Embryonic facial prominence (tissue), 1 donor: ENCODE results near the gene KCNG2.

Source experiments
- DNase-seq: peaks from one replicate; pipeline ENCODE4 v3.0.0-alpha.2; 2016; ENCODE audit errors: extremely low spot score

KCNG2 gene

DNA sequence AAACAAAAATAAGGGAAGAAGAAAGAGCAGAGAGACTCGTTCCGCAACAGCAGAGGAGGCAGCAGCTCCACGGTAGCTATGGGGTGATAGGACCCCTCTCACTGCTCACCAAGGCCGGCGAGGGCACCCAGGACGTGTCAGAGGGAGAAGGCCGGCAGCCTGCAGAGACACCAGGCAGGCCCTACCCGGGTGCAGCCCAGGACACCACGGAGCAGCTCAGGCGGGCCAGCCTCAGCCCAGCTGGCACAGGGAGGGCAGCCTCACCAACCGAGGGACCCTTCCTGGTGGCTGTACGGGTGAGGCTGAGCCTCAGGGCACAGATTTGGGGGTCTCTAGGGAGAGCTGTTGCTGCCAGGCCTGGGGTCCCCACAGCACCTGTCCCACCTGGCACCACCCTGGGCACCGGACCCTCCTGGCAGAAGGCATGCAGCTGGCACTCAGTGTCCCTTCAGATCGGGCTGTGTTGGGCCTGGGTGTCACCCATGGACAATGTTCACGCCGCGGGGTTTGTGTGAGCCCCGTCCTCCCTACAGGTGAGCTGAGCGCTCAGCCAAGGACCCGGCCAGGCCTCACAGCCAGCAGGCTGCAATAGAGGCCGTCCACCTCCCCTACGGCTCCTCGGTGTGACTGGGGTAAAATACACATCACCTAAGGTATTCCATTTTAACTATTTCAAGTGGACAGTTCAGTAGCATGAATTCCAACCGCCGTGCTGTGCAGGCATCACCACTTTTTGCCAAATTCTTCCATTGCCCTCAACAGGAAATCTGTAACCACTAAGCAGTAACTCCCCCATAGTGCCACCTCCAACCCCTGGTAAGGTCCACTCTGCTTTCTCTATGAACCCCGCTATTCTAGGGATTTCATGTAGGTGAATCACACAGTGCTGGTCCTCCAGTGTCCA lies 21.6 kb downstream of the KCNG2 start:
- no peak for DNase-seq

DNA sequence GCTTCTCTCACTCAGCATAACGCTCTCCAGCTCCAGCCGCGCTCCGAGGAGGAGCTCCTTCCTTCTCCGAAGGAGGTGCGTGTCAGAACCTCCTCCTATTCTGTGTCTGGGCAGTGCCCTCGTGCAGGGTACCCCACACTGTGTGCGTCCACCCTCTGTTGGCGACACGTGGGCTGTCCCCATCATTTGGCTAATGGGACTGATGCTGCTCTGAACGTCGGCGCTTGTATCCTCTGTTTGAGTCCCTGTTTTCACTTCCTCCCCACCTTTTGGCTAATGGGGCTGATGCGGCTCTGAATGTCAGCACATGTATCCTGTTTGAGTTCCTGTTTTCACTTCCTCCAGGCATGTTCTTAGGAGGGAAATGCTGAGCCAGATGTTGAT lies 22.2 kb downstream of the KCNG2 start:
- no peak for DNase-seq

DNA sequence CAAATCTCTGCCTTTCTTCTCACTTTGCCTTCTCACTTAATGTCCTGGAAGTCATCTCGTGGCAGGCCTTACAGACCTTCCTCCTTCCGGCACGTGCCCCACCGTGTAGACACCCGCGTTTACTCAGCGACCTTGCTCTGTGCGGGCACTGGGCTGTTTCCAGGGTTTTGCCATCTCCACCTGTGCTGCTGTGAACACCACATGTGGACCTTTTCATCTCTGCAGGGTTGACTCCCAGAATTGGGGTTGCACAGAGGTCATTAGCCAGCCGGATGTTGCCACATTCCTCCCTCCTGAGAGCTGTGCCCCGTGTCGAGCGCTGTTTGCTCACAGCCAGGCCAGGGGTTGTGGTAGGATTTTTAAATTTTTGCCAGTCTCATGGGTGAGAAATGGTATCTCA lies 25.4 kb downstream of the KCNG2 start:
- no peak for DNase-seq

DNA sequence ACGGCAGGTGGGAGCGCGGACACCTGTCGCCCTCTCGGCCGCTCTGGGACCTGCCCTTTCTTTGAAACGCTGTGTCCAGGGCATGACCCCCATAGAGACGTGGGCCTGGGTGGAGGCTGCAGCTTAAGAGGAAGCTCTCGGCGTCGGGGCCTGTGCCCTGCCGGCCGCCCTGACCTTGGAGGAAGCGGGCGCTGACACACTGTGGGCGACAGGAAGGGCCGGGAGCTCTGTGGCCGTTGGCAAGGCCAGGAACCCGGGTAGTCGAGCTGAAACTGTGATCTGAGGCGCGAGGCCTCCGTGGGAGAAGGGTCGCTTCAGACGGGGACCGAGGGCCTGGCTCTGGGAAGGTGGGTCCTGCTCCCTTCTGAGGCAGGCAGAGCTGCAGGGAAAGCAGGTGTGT lies 28.2 kb downstream of the KCNG2 start:
- DNase-seq = no peak

DNA sequence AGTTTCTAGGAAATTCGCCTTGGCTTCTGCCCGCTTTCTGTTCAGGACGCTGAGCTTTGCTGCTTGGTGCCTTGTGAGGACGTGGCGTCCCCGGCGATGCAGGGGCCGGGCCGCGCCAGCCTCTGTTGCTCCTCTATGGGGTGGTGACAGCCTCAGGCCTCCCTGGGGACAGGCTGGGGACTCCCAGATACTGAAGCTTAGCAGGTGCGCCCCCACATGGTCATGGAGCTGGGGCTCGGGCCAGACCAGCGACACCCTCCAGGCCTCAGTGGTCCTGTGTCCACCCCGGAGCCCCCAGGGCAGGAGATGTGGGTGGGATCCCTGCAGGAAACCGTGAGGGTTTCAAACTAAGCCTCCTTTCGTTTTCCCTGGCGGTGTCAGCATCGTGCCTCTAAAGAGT lies 29.2 kb downstream of the KCNG2 start:
- DNase-seq = no peak

DNA sequence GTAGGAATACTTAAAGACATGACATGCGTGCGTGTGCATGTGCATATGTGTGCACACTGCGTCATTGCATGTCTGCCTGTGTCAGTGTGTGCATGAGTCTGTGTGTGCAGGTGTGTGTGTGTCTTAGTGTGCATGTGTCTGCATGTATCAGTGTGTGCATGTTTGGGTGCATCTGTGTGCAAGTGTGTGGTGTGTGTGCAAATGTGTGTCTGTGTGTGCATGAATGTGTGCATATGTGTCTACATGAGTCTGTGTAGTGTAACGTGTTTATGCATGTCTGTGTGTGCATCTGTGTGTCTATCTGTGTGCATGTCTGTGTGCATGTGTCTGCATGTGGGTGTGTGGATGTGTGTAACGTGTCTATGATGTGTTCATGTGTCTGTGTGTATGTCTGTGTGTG lies 30.5 kb downstream of the KCNG2 start:
- DNase-seq = no peak

DNA sequence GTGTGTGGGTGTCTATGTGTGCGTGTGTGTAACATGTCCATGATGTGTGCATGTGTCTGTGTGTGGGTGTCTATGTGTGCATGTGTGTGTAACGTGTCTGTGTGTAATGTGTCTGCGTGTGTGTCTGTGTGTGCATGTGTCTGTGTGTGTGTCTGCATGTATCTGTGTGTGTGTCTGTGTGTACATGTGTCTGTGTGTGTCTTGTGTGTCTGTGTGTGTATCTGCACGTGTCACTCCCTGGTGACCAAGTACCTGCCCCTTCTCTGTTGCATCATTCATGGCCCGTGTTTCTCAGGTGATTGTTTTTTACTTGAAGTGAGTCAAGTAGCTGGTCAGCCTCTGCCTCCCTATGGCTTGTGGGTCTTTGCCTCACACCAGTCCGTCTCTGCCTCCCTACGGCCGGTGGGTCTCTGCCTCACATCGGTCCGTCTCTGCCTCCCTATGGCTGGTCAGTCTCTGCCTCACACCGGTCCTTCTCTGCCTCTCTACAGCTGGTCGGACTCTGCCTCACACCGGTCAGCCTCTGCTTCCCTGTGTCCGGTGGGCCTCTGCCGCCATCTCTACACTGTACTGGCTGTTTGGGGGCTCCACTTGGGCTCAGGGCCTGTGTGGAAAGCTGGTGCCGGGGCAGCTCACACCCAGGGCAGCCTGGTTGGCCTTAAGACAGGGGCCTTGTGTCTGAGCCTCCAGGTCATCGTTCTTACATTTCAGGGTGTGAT lies 31.6 kb downstream of the KCNG2 start:
- DNase-seq = no peak

DNA sequence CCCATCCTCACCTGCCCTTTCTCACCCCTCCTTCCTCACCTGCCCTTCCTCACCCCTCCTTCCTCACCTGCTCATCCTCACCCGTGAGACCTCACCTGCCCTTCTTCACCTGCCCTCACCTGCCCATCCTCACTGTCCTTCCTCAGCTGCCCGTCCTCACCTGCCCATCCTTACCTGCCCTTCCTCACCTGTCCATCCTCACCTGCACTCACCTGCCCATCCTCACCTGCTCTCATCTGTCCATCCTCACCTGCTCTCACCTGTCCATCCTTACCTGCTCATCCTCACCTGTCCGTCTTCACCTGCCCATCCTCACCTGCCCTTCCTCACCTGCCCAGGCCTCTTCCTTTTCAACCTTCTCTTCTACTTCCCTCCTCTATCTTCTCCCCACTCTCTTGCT lies 34.4 kb downstream of the KCNG2 start:
- DNase-seq = no peak

DNA sequence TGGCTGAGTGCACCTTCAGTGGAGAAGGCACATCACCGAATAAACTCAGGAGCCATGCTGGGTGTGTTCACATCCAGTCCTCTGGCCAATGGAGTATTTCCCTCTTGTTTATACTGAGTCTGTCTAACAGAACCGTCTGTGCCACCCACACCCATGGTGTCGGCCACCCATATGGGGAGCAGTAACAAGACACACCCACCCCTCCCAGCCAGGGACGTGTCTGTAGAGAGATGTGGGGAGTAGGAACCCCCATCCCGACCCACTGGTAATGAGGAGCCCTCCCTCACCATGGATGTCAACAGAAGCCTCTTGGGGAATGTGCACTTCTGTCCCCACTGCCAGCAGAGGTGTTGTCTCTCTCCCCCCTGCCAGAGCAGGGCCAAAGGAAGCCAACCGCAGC lies 37.1 kb downstream of the KCNG2 start:
- DNase-seq = no peak

DNA sequence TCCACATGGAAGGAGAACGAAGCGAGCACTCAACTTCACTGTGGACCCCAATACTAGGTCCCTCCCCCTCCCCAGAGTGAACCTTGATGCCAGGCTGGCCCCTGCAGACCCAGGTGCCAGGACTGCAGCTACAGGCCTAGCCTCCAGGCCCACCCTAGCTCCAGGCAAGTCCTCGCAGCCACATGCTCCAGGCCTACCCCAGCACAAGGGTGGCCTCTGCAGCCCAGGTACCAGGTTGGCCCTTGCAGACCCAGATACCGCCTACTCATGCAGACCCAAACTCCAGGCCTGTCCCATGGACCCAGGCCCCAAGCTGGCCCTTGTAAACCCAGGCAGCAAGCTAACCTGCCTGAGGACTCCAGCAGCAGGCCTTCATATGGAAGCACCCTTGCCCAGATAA lies 44.2 kb downstream of the KCNG2 start:
- DNase-seq = no peak

DNA sequence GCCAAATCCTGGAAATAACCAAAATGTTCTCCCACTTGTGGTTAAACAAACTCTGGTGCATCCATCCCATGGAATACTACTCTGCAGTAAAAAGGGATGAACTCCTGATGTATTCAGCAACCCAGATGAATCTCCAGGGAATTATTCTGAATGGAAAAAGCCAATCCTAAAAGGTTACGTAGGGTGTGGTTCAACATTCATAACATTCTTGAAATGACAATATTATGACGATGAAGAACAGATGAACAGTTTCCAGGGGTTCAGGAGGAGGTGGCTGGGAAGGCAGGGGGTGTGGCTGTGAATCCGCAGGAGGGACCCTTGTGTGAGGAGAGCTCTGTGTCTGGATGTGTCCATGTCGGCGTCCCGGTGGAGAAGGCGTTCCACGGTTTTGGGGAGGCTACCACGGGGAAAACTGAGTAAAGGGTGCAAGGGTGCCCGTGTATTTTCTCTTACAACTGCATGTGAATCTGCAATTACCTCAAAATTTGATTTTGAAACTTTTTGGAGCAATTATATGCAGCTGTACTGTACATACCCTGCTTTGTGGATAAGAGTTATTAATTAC lies 47.3 kb downstream of the KCNG2 start:
- no peak for DNase-seq

DNA sequence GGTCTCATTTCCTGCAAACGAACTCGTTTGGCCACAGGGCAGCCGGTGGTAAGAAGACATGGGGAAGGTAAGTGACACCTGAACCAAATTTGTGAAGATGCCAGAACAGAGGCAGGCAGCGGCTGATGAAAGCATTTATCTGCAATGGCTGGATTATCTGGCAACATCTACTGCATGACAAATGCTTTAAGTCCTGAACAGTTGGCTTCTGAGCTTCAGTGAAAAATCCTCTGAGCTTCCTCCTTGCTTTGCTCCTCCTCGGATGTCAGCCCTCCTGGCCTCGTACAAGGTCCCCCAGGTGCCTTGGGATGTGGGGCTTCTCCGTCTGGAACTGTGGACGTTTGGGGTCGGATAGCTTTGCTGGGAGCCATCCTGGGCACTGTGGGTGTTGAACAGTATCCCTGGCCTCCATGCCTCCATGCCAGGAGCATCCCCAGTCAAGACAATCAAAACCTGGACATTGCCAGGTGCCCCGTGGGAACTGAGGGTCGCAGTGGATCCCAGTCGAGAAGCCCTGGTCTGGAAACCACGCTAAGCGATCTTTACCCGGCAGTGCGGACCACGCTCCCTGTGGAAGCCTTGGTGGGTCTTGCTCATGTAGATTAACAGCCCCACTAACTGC lies 49.3 kb downstream of the KCNG2 start:
- no peak for DNase-seq

DNA sequence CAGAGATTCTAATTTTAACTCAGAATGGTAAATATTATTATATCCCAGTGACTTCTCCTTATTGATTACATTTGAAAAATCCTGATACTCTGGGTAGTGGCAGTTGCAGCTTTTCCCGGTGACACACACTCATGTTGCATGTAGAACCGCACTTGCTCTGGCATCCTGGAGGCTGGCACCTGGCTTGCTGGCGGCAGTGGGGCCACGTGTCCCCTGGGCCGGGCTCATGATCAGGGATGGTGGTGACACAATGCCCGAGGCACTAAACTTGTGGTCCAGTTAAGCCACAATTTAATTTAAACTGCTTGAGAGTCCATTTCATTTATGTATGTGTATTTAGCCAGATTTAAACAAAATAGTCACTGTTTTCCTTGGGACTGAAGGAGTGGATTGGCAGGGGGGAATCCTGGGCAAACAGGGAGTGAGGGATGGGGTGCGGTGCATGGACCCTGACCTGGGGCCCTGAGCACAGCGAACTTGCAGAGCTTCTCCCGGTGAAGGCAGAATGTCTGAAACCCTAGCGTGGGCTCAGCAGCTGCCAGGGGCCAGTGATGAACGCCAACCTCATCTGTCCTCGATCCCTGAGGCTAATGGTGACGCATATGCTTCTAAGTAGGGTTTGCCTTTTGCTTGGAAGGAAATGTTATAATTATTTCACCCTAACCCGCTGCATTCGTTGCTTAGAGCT lies 50.0 kb downstream of the KCNG2 start:
- DNase-seq = no peak

DNA sequence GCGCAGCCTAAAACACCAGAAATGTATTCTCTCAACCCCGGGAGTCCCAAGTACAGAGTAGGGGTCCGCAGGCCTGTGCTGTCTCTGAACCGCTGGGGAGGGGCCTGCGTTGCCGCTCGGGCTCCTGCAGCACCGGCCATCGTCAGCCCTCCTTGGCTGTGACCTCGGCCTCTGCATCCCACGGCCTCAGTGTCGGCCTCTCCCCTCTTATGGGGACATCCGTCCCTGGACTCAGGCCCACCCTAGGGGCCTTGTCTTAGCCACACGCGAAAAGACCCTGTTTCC lies 50.5 kb downstream of the KCNG2 start:
- DNase-seq = no peak

DNA sequence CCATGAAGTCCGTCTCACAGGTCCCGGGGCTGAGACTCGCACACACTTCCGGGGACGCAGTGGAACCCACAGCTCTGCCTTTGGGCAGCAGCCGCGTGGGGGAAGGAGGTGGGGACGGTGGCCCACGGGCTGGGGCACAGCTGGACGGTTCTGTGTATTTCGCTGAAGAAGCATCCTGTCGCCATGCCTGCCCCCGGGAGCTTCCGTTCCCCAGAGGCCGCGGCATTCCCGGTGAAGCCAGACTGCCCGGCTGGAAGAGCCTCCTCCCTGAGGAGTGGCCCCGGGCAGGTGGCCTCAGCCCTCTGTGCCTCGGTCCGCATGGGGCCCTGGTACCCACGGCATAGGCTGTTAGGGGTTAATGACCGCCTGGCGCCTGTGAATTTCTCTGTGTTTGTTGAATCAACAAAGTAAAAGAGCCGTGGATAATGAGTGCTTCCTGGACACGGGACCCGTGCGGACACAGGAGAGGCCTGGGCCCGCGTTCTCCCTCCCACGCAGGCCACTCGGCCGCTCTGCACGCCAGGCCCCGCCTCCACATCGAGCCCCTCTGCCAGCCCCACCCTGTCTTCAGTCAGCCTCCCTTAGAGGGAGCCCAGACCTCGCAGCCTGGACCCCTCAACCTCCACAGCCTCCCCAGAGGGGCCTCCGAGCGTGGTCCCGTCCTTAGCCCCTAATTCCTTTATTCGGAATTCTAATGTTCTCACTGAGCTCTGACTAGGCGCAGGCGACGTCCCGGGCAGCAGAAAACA lies 51.0 kb downstream of the KCNG2 start:
- no peak for DNase-seq

DNA sequence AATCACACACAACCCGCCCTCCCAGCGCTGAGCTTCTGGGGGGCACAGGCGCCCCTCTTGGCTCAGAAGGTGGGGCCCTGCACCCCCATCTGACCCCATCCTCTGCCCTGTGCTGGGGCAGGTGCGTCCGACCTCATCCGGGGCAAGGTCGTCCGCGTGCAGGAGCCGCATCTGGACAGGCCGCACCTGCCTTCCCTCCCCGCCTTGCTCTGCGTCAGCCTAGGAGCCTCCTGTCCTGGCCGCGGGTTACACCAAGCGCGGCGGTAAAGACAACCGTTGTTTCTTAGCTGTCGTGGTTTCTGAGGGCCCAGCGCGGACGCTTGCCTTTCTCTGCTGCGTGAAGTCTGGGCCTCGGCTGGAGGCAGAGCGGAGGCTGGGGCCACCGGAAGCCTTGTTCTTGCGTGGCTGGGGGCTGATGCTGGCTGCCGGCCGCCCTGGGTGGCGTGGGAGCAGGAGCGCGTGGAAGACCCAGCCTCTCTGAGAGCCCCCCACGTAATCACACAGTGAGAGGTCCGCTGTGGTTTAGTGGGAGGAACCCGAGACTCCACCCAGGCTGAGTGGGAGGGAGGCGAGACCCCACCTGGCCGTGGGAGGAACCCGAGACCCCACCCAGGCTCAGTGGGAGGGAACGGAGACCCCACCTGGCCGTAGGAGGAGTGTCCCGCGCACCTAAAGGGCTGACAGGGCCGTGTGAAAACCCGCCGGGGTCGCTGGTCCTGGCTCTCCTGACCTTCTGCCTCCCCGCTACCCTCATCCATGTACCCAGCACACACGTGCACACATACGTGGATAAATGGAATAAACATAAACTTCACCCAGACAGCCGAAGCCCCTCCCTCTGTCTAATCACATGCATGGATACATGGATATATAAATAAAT lies 51.8 kb downstream of the KCNG2 start:
- no peak for DNase-seq

DNA sequence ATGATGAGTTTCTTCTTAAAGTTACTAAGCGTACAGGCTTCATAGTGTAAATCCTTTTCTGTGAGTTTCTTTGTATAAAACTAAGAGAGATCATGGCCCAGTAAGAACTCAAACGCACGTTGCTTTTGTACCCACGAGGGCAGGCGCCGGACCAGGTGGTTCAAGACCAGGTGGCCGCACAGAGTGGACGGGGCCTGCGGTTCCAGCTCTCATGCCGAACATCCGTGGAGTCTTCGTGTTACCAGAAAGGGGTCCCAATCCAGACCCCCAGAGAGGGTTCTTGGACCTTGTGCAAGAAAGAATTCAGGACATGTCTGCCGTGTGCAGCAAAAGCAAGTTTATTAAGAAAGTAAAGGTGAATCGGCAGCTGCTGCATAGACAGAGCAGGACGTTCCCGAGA lies 53.0 kb downstream of the KCNG2 start:
- DNase-seq = no peak

DNA sequence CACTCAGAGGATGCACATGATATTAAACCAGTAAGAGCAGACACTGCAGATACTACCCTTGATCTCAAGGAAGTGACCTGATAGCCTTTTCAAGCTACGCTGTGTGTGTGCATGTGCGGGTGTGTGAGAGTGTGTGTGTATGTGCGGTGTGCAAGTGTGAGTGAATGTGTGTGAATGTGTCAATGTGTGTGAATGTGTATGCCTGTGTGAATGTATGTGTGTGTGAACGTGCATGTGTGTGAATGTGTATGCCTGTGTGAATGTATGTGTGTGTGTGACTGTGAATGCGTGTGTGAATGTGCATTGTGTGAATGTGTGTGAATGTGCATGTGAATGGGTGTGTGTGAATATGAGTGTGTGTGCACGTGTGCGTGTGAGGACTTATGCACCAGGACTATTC lies 53.8 kb downstream of the KCNG2 start:
- no peak for DNase-seq

DNA sequence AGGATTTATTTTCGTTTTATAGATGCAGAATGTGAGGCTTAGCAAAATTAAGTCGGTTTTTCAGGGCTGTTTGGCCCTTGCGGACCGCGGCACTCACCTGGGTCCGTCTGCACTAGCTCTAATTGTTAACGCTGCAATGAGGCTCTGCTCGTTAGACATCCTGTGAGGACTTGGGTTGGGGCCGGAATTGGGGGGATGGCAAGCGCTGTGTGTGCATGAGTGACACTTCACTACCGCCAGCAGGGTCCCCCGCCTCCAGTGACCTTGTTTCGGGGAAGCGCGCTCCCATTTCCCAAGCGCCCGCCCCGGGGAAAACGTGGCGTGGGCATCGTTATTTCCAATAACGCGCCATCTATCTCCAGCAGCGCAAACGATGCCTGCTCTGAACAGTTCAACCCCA lies 54.2 kb downstream of the KCNG2 start:
- DNase-seq = no peak

DNA sequence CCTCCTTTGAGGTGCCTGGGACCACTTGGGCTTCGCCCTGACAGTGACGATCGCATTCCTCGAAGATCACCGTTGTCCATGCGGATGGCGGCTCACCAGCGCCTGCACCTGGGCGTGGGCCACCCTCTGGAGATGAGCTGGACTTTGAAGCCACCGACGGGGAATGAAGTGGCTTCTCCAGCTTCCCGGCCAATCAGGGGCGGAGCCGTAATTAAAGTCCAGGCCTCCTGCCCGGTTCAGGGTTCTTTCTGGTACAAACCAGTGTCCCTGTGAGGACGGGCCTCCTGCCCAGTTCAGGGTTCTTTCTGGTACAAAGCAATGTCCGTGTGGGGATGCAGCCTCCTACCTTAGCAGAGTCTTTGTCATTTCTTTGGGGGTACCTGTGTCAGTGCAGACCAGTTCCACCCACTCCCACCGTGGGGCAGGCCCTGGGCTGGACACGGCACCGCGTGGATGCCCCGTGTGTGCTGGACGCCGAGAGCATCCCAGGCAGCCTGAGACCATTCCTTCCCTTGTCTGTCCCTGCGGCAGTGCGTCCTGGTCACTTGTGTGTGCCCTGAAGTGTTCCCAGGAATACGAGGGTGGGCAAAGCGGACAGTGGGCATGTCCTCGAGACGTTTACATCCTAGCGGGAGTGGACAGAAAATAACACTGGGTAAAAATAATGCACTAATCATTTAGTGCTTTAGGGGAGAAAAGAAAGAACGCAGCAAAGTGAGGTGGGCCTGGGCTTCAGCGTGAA lies 55.0 kb downstream of the KCNG2 start:
- DNase-seq = no peak
